NCI-H524 (cell line): ENCODE results near the gene SLC7A1.
"Not testable (repeated sequence)": the region's sequence is repeated elsewhere in the genome, so short reads cannot be mapped to it uniquely, and the experiment has no call there.

Experiments
- DNase-seq, 2 experiments: peaks; one replicate each; lab custom pipeline; 2025; lab: John Stamatoyannopoulos, UW

The SLC7A1 gene

GRCh38 chr13:29595380-29596063, at the start of gene SLC7A1:
Gene SLC7A1 (minus strand): TSS chr13:29595688. CDS start chr13:29536188, 59,500 bp downstream.
- DNase-seq: peak; percentile 90 to 97

- DNase-seq: no peak
These were observed 45.2 kb upstream of the SLC7A1 start for GRCh38 chr13:29640665-29641064.

GRCh38 chr13:29636831-29637230, 41.3 kb upstream of the SLC7A1 start:
- DNase-seq: not testable (repeated sequence)

GRCh38 chr13:29624997-29625396, 29.5 kb upstream of the SLC7A1 start:
- no peak for DNase-seq

GRCh38 chr13:29621841-29622240, 26.4 kb upstream of the SLC7A1 start:
- DNase-seq: no peak

GRCh38 chr13:29621051-29621800, 25.7 kb upstream of the SLC7A1 start:
- DNase-seq: no peak

GRCh38 chr13:29619995-29620394, 24.5 kb upstream of the SLC7A1 start:
- no peak for DNase-seq

GRCh38 chr13:29613101-29613500, 17.6 kb upstream of the SLC7A1 start:
- DNase-seq: no peak

- DNase-seq: no peak
These were observed 12.0 kb upstream of the SLC7A1 start for GRCh38 chr13:29607465-29607864.

GRCh38 chr13:29605860-29606526, 10.5 kb upstream of the SLC7A1 start:
- no peak for DNase-seq

GRCh38 chr13:29598321-29598720, 2.8 kb upstream of the SLC7A1 start:
- no peak for DNase-seq

GRCh38 chr13:29597706-29598105, 2.2 kb upstream of the SLC7A1 start:
- DNase-seq: peak in 1 of 2 experiments; percentile 53

GRCh38 chr13:29597246-29597645, 1.8 kb upstream of the SLC7A1 start:
- no peak for DNase-seq

- DNase-seq: no peak
These were observed 553 bp upstream of the SLC7A1 start for GRCh38 chr13:29596064-29596418.

GRCh38 chr13:29594710-29595379, 643 bp downstream of the SLC7A1 start:
- peak; percentile 58 to 79 for DNase-seq

- peak; percentile 76 to 89 for DNase-seq
These were observed 1.2 kb downstream of the SLC7A1 start for GRCh38 chr13:29594303-29594709.

- no peak for DNase-seq
These were observed 1.7 kb downstream of the SLC7A1 start for GRCh38 chr13:29593605-29594297.

GRCh38 chr13:29591310-29591709, 4.2 kb downstream of the SLC7A1 start:
- DNase-seq: no peak

GRCh38 chr13:29589967-29590366, 5.5 kb downstream of the SLC7A1 start:
- no peak for DNase-seq

- no peak for DNase-seq
These were observed 6.3 kb downstream of the SLC7A1 start for GRCh38 chr13:29589234-29589633.

GRCh38 chr13:29587645-29588044, 7.8 kb downstream of the SLC7A1 start:
- DNase-seq: no peak
